Brain microvascular endothelial cell (primary cell): Measurements from ENCODE around the gene KLHDC1.
"Not testable (repeated sequence)": the region's sequence is repeated elsewhere in the genome, so short reads cannot be mapped to it uniquely, and the experiment has no call there.

ENCODE experiments used
- DNase-seq: peaks from one replicate; pipeline ENCODE4 v3.0.0-alpha.2; 2020
- H3K27ac ChIP-seq: fragments of 250-450 bp; sonication (Bioruptor Pico); 2 replicates; pipeline ENCODE4 v1.5.1; 2020; ENCODE audit warnings: mild to moderate bottlenecking, moderate library complexity
- H3K27me3 ChIP-seq: fragments of 250-450 bp; sonication (Bioruptor Pico); replicated peaks from 2 replicates; pipeline ENCODE4 v1.5.1; 2020; ENCODE audit warnings: mild to moderate bottlenecking
- H3K36me3 ChIP-seq: fragments of 250-450 bp; sonication (Bioruptor Pico); replicated peaks from 2 replicates; pipeline ENCODE4 v1.5.1; 2020; ENCODE audit warnings: mild to moderate bottlenecking
- H3K4me3 ChIP-seq: 2 replicates; pipeline ENCODE4 v1.5.1; 2011; ENCODE audit warnings: low read depth, mild to moderate bottlenecking, control low read depth, low read length, moderate library complexity
- in situ Hi-C: cut with HindIII; loops from 2 replicates; pipeline ENCODE4 v1.10.0; 2017; ENCODE audit warnings: low sequenced_read_pairs, low pct_ligation_motif_present
- TF ChIP-seq, protein P1 (sequence below): IDR thresholded peaks from 2 replicates; pipeline ENCODE4 v1.5.1; 2011; ENCODE audit warnings: low read depth, mild to moderate bottlenecking, moderate library complexity, low read length, control low read depth, inconsistent platforms; ENCODE audit errors: missing control alignments

Gene KLHDC1

DNA sequence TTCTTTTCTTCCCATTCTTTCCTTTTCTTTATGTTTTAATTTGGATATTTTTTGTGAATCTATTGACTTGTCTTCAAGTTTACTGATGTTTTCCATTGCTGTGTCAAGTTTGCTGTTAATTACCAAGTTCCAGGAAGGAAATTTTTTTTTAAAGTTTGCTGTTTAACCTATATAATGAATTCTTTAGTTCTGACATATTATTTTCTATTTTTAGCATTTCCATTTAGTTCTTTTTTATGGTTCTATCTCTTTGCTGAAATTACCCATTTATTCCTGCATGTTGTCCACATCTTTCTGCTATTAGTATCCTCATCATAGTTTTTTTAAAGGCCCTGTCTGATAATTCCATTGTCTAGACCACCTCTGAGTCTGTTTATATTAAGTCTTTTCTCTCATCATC is 27.8 kb downstream of the KLHDC1 start:
- in situ Hi-C loops: no loop called here
- H3K36me3 ChIP-seq: no peaks in the 10 kb centered on the region

DNA sequence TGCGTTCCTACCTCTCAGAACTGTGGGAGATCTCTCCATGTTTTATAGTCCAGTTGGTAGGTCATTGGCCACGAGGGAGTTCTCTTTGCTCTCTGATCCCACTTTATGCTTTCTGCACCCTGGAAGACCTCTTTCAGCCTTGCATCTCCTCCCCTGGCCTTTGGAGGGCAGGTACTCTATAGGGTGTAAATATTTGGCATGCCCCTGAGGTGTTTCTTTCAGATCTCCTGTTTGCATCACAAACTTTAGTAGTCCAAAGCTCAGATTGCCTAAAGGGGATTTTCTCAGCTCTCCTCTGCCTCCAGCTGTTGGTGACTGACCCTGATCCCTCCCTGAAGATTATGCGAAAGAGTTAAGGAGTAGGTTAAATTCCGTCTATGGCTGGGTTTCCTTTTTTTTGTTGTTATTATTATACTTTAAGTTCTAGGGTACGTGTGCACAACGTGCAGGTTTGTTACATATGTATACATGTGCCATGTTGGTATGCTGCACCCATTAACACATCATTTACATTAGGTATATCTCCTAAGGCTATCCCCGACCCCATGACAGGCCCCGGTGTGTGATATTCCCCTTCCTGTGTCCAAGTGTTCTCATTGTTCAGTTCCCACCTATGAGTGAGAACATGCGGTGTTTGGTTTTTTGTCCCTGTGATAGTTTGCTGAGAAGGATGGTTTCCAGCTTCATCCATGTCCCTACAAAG is 29.0 kb downstream of the KLHDC1 start:
- in situ Hi-C loops, H3K27ac ChIP-seq, H3K4me3 ChIP-seq, H3K27me3 ChIP-seq, DNase-seq, H3K36me3 ChIP-seq: not testable (repeated sequence)

More for the DNA sequence above, 27.8 kb downstream of the KLHDC1 start:
- no peak overlapping the region for H3K4me3 ChIP-seq
- no peaks in the 10 kb centered on the region for H3K27me3 ChIP-seq
- H3K27ac ChIP-seq: no peak overlapping the region
- TF ChIP-seq, protein P1, sequence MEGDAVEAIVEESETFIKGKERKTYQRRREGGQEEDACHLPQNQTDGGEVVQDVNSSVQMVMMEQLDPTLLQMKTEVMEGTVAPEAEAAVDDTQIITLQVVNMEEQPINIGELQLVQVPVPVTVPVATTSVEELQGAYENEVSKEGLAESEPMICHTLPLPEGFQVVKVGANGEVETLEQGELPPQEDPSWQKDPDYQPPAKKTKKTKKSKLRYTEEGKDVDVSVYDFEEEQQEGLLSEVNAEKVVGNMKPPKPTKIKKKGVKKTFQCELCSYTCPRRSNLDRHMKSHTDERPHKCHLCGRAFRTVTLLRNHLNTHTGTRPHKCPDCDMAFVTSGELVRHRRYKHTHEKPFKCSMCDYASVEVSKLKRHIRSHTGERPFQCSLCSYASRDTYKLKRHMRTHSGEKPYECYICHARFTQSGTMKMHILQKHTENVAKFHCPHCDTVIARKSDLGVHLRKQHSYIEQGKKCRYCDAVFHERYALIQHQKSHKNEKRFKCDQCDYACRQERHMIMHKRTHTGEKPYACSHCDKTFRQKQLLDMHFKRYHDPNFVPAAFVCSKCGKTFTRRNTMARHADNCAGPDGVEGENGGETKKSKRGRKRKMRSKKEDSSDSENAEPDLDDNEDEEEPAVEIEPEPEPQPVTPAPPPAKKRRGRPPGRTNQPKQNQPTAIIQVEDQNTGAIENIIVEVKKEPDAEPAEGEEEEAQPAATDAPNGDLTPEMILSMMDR: no peak
- no peak for DNase-seq

DNA sequence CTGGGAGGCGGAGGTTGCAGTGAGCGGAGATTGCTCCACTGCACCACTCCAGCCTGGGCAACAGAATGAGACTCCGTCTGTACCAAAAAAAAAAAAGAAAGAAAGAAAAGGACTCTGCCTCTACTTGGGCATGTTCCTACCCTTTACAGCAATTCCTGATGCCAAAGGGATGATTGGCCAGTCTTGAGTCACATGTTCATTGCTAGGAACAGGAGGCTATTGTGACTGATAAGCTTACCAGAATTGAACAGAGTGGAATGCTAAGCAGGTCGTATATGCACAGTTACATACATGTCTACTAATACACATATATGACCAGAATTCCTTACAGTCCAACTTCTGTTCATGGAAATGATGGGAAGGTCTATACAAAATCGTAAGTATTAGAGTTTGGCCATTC is 34.3 kb downstream of the KLHDC1 start:
- in situ Hi-C loops: no loop called here
- Histone ChIP-seq H3K27me3 (no peaks in the 10 kb centered on the region), H3K4me3 (no peak overlapping the region), H3K36me3 (no peaks in the 10 kb centered on the region), H3K27ac (no peak overlapping the region)
- TF ChIP-seq, protein P1: no peak
- no peak for DNase-seq

DNA sequence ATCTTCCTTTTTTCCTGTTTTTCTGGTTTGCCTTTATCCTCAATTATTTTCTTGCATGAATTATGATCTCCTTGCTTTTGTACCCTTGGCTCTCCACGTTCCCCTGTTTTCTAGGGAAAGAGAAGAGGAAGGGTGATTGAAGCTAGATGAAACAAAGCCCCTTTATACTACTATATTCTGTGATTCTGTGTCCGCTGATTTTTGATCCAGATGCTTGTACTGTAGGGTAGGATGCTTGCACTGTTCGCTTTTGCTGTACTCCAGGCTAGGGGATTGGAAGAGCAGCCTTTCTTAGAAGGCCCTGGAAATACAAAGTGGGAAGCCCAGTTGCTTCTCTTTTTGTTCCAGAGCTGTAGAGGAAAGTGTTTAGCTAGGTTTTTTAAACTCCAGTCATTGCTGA is 40.0 kb downstream of the KLHDC1 start:
- Histone ChIP-seq H3K27ac (no peak overlapping the region), H3K4me3 (no peak overlapping the region), H3K36me3 (no peaks in the 10 kb centered on the region), H3K27me3 (no peaks in the 10 kb centered on the region)
- in situ Hi-C loops: no loop called here
- TF ChIP-seq, protein P1: no peak
- DNase-seq: no peak

DNA sequence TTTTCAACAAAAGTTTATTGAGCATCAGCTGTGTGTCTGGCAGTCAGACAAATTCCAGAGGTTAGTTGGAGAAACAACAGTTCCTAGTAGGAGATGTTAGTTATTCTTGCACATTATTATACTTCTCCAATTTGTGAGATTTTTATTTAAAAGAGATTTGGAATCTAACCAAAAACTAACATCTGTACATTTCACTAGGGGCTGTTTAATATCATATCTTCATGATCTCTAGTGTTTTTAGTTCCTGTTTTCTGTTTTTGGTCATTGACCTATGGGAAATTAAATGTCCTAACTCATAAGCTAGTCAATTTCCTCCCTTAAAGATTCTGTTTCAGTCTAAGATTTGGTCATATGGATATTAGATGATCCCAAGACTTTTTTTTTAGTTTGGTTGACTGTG is 40.9 kb downstream of the KLHDC1 start:
- TF ChIP-seq, protein P1: no peak
- Histone ChIP-seq H3K27ac (no peak overlapping the region), H3K27me3 (no peaks in the 10 kb centered on the region), H3K36me3 (no peaks in the 10 kb centered on the region), H3K4me3 (no peak overlapping the region)
- no peak for DNase-seq
- in situ Hi-C loops: no loop called here

DNA sequence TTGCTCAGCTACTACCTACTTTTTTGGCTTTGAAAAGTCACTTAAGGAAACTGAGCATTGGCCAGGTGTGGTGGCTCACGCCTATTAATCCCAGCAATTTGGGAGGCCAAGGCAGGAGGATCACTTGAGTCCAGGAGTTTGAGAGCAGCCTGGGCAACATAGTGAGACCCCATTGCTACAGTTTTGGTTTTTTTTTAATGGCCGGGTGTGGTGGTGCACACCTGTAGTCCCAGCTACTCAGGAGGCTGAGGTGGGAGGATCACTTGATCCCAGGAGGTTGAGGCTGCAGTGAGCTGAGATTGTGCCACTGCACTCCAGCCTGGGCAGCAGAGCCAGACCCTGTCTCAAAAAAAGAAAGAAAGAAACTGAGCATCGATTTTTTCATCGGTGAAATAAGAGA is 42.7 kb downstream of the KLHDC1 start:
- H3K36me3 ChIP-seq, in situ Hi-C loops, H3K4me3 ChIP-seq, H3K27me3 ChIP-seq, H3K27ac ChIP-seq, DNase-seq: not testable (repeated sequence)

DNA sequence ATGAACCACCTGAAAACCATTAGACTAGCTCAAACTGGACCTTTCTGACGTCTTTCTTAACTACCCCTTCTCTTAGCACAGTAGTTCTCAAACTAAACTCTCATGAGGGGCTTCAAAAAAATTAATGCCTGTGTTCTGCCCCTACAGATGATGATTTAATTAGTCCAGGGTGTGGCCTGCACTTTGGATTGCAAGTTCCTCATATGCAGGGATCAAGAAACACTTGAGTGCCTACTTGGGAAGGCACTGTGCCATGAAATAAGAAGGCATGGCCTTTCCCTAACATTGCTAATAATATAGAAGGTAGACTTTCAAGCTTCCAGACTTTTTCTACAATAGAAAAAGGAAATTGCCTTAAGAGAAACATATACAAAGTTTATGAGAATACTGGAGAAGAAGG is 52.3 kb downstream of the KLHDC1 start:
- Histone ChIP-seq H3K4me3 (no peak overlapping the region), H3K36me3 (no peaks in the 10 kb centered on the region), H3K27me3 (no peaks in the 10 kb centered on the region), H3K27ac (no peak overlapping the region)
- no peak for DNase-seq
- TF ChIP-seq, protein P1: no peak
- in situ Hi-C loops: no loop called here

DNA sequence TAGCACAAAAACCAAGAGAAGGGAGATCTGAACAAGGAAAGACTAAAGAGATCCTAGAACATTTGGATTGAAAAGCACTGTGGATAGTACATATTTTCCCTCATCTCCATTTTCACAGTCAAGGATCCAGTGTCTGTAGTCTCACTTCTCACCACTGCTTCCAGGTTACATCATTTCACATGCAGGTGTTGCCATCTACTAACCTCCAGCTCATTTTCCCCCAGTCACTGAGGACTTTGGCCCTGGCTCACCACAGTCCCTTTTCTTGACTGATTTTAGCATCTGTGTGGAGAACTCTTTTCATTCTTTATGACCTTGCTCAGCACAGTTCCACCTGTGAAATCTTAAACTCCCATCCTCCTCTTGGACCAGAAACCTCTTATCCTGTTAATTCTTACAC is 53.6 kb downstream of the KLHDC1 start:
- DNase-seq, H3K27ac ChIP-seq, H3K4me3 ChIP-seq, in situ Hi-C loops, H3K36me3 ChIP-seq, H3K27me3 ChIP-seq: not testable (repeated sequence)
